ENCODE results near the gene SPACA7. TPM values are rescaled to one million over a fixed set of nuclear protein-coding genes. Genes with fewer than 3 reads are reported as not detected.

Gene SPACA7
- total RNA-seq, 2 experiments from 2014 or later: not detected

- H3K27me3 Mint-ChIP-seq (ENCODE audit: low read depth): peaks cover 2% of the 10 kb centered on the region
- H3K27ac Mint-ChIP-seq: no peak overlapping the region
- no peak for ATAC-seq
- H3K36me3 Mint-ChIP-seq (ENCODE audit: low read depth): no peaks in the 10 kb centered on the region
- ChIA-PET CTCF (no interaction called here), POLR2A (no interaction called here)
- no peaks in the 10 kb centered on the region for H3K4me1 Mint-ChIP-seq (ENCODE audit: low read depth)
- no peaks in the 10 kb centered on the region for H3K9me3 Mint-ChIP-seq (ENCODE audit: insufficient read depth)
- DNase-seq: no peak
- no peak overlapping the region for H3K4me3 Mint-ChIP-seq
These were observed 90.2 kb downstream of the SPACA7 start for GRCh38 chr13:112466132-112467058.

- CTCF ChIA-PET: no interaction called here
- ATAC-seq (no peak), DNase-seq (no peak)
- peaks cover 2% of the 10 kb centered on the region for H3K27me3 Mint-ChIP-seq (ENCODE audit: low read depth)
- POLR2A ChIA-PET: no interaction called here
- no peaks in the 10 kb centered on the region for H3K36me3 Mint-ChIP-seq (ENCODE audit: low read depth)
- no peak overlapping the region for H3K27ac Mint-ChIP-seq
- H3K9me3 Mint-ChIP-seq (ENCODE audit: insufficient read depth): no peaks in the 10 kb centered on the region
- no peaks in the 10 kb centered on the region for H3K4me1 Mint-ChIP-seq (ENCODE audit: low read depth)
- H3K4me3 Mint-ChIP-seq: no peak overlapping the region
These were observed 91.1 kb downstream of the SPACA7 start for GRCh38 chr13:112467236-112467635.

GRCh38 chr13:112468069-112468468 lies 91.9 kb downstream of the SPACA7 start:
- Mint-ChIP-seq H3K36me3 (ENCODE audit: low read depth) (no peaks in the 10 kb centered on the region), H3K27ac (no peak overlapping the region), H3K27me3 (ENCODE audit: low read depth) (peaks cover 2% of the 10 kb centered on the region), H3K9me3 (ENCODE audit: insufficient read depth) (no peaks in the 10 kb centered on the region), H3K4me1 (ENCODE audit: low read depth) (no peaks in the 10 kb centered on the region), H3K4me3 (no peak overlapping the region)
- CTCF ChIA-PET: no interaction called here
- no peak for ATAC-seq
- POLR2A ChIA-PET: no interaction called here
- no peak for DNase-seq

GRCh38 chr13:112469071-112469745 lies 93.1 kb downstream of the SPACA7 start:
- ATAC-seq: no peak
- no peak for DNase-seq
- POLR2A ChIA-PET: no interaction called here
- H3K9me3 Mint-ChIP-seq (ENCODE audit: insufficient read depth): no peaks in the 10 kb centered on the region
- H3K4me1 Mint-ChIP-seq (ENCODE audit: low read depth): no peaks in the 10 kb centered on the region
- no peak overlapping the region for H3K4me3 Mint-ChIP-seq
- H3K27ac Mint-ChIP-seq: no peak overlapping the region
- no peaks in the 10 kb centered on the region for H3K36me3 Mint-ChIP-seq (ENCODE audit: low read depth)
- no peaks in the 10 kb centered on the region for H3K27me3 Mint-ChIP-seq (ENCODE audit: low read depth)
- CTCF ChIA-PET: no interaction called here

- H3K4me1 Mint-ChIP-seq (ENCODE audit: low read depth): no peaks in the 10 kb centered on the region
- no peaks in the 10 kb centered on the region for H3K36me3 Mint-ChIP-seq (ENCODE audit: low read depth)
- H3K9me3 Mint-ChIP-seq (ENCODE audit: insufficient read depth): no peaks in the 10 kb centered on the region
- DNase-seq: no peak
- ChIA-PET CTCF (no interaction called here), POLR2A (no interaction called here)
- H3K27me3 Mint-ChIP-seq (ENCODE audit: low read depth): no peaks in the 10 kb centered on the region
- ATAC-seq: no peak
- H3K4me3 Mint-ChIP-seq: no peak overlapping the region
- no peak overlapping the region for H3K27ac Mint-ChIP-seq
These were observed 97.7 kb downstream of the SPACA7 start for GRCh38 chr13:112473818-112474217.

- Mint-ChIP-seq H3K9me3 (ENCODE audit: insufficient read depth) (no peaks in the 10 kb centered on the region), H3K27me3 (ENCODE audit: low read depth) (no peaks in the 10 kb centered on the region), H3K27ac (no peak overlapping the region), H3K4me3 (no peak overlapping the region), H3K36me3 (ENCODE audit: low read depth) (no peaks in the 10 kb centered on the region), H3K4me1 (ENCODE audit: low read depth) (no peaks in the 10 kb centered on the region)
- ChIA-PET POLR2A (no interaction called here), CTCF (interaction anchor here (0.6 kb wide), 1 partner anchor 661 kb away, joined by 3 read pairs; no protein-coding TSS in a partner anchor)
- DNase-seq (no peak), ATAC-seq (no peak)
These were observed 98.7 kb downstream of the SPACA7 start for GRCh38 chr13:112474869-112475268.

- no peak overlapping the region for H3K27ac Mint-ChIP-seq
- no peaks in the 10 kb centered on the region for H3K36me3 Mint-ChIP-seq (ENCODE audit: low read depth)
- ATAC-seq (no peak), DNase-seq (no peak)
- H3K4me1 Mint-ChIP-seq (ENCODE audit: low read depth): no peaks in the 10 kb centered on the region
- CTCF ChIA-PET: no interaction called here
- no peaks in the 10 kb centered on the region for H3K27me3 Mint-ChIP-seq (ENCODE audit: low read depth)
- POLR2A ChIA-PET: no interaction called here
- H3K4me3 Mint-ChIP-seq: no peak overlapping the region
- no peaks in the 10 kb centered on the region for H3K9me3 Mint-ChIP-seq (ENCODE audit: insufficient read depth)
These were observed 99.7 kb downstream of the SPACA7 start for GRCh38 chr13:112475889-112476288.

- Mint-ChIP-seq H3K27ac (no peak overlapping the region), H3K4me3 (no peak overlapping the region), H3K9me3 (ENCODE audit: insufficient read depth) (no peaks in the 10 kb centered on the region), H3K4me1 (ENCODE audit: low read depth) (no peaks in the 10 kb centered on the region), H3K36me3 (ENCODE audit: low read depth) (no peaks in the 10 kb centered on the region), H3K27me3 (ENCODE audit: low read depth) (no peaks in the 10 kb centered on the region)
- ChIA-PET POLR2A (no interaction called here), CTCF (no interaction called here)
- ATAC-seq (no peak), DNase-seq (no peak)
These were observed 101.0 kb downstream of the SPACA7 start for GRCh38 chr13:112477070-112477619.

GRCh38 chr13:112479389-112479788 lies 103.2 kb downstream of the SPACA7 start:
- Mint-ChIP-seq H3K4me1 (ENCODE audit: low read depth) (no peaks in the 10 kb centered on the region), H3K9me3 (ENCODE audit: insufficient read depth) (no peaks in the 10 kb centered on the region), H3K36me3 (ENCODE audit: low read depth) (peaks cover 4% of the 10 kb centered on the region), H3K4me3 (no peak overlapping the region), H3K27ac (no peak overlapping the region), H3K27me3 (ENCODE audit: low read depth) (no peaks in the 10 kb centered on the region)
- ATAC-seq: no peak
- POLR2A ChIA-PET: no interaction called here
- CTCF ChIA-PET: no interaction called here
- no peak for DNase-seq

- Mint-ChIP-seq H3K27me3 (ENCODE audit: low read depth) (no peaks in the 10 kb centered on the region), H3K27ac (no peak overlapping the region), H3K4me3 (no peak overlapping the region), H3K9me3 (ENCODE audit: insufficient read depth) (no peaks in the 10 kb centered on the region), H3K4me1 (ENCODE audit: low read depth) (no peaks in the 10 kb centered on the region), H3K36me3 (ENCODE audit: low read depth) (peaks cover 16% of the 10 kb centered on the region)
- no peak for DNase-seq
- CTCF ChIA-PET: no interaction called here
- ATAC-seq: no peak
- POLR2A ChIA-PET: no interaction called here
These were observed 105.3 kb downstream of the SPACA7 start for GRCh38 chr13:112481458-112481857.

- ATAC-seq (no peak), DNase-seq (no peak)
- Mint-ChIP-seq H3K4me1 (ENCODE audit: low read depth) (peaks cover 4% of the 10 kb centered on the region), H3K27ac (no peak overlapping the region), H3K9me3 (ENCODE audit: insufficient read depth) (no peaks in the 10 kb centered on the region), H3K4me3 (no peak overlapping the region), H3K27me3 (ENCODE audit: low read depth) (no peaks in the 10 kb centered on the region), H3K36me3 (ENCODE audit: low read depth) (peaks cover 28% of the 10 kb centered on the region)
- CTCF ChIA-PET: interaction anchor here (0.9 to 1.3 kb wide), 2 partner anchors 12 to 122 kb away, joined by 3 read pairs; no protein-coding TSS in a partner anchor
- POLR2A ChIA-PET: no interaction called here
These were observed 107.1 kb downstream of the SPACA7 start for GRCh38 chr13:112483299-112483698.

Measured in activated CD8-positive, alpha-beta T cell treated with anti-CD3 and anti-CD28 coated beads, Interleukin-2, amount 10 ng/mL, durations not matched to agents 7 days and 5 days (primary cell).